GM18867 (cell line): ENCODE results near the gene FTO.
"Not testable (repeated sequence)": the region's sequence is repeated elsewhere in the genome, so short reads cannot be mapped to it uniquely, and the experiment has no call there.

Experiments
- ATAC-seq: cut with Tn5 transposase; IDR thresholded peaks from one replicate; pipeline ENCODE4 v1.9.1; 2021; ENCODE audit warnings: mild to moderate bottlenecking, moderate library complexity; ENCODE audit not compliant: unreplicated experiment

FTO gene

DNA sequence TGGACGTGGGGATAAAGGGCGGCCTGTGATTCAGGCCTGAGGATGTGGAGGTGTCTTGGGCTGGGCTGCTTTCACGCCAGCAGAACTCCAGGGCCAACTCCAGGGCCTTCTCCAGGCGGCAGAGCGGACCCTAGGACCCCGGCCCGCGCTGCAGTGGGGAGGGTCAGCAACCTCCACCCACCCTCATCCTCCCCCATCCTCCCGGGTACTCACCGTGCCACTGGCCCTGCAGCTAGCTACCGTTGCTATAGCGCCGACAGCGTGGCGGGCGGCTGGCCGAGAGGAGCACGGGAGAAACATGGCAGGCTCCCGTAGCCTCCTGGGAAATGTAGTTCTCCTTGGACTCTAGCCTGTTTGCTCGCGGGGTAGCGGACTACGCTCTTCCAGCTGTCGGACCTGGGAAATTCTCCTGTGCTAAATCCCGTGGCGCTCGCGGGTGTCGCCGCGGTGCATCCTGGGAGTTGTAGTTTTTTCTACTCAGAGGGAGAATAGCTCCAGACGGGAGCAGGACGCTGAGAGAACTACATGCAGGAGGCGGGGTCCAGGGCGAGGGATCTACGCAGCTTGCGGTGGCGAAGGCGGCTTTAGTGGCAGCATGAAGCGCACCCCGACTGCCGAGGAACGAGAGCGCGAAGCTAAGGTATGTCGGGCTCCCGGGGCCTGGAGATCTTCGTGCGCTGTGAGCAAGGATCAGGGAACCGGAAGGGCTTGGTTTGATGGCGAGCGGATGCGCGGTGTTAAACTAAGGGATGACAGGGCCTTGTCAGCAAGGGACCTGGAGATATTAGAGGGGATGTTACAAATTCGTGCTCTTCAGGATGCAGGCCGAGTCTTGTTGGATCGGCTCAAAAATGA lies at the start of gene FTO, which contains the start of gene RPGRIP1L:
Gene FTO (plus strand): TSS at position 567 of the 855 bp plus-strand sequence.
Gene RPGRIP1L (minus strand): TSS at position 270 of the 855 bp plus-strand sequence. CDS start 3,136 bp downstream, outside the sequence.
- ATAC-seq, result peak; percentile 99

- no peak for ATAC-seq
Measured at GRCh38 chr16:53654946-53655345, 49.0 kb upstream of the FTO start.

- ATAC-seq, result no peak
Measured at GRCh38 chr16:53662072-53662471, 41.9 kb upstream of the FTO start.

- peak; percentile 92 for ATAC-seq
Measured at GRCh38 chr16:53664724-53665345, 39.1 kb upstream of the FTO start.

GRCh38 chr16:53666786-53667415 lies 37.1 kb upstream of the FTO start:
- ATAC-seq, result no peak

DNA sequence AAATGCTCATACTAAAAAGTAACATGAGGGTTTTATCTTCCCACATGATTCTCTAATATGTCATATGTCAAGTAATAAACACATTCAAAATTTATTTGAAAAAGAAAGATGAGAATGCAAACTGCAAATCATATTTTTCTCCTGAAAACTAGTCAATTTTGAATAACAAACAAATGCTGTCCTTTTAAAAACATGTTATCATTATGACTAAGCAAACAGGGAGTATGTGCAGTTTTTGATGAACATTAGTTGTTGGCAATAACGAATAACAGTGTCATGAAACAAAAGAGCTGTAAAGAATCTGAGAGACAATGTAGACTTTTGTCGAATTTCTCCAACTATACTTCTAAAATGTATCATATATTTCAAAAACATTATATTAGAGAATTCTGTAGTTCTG lies 35.1 kb upstream of the FTO start:
- no peak for ATAC-seq

- no peak for ATAC-seq
Measured at GRCh38 chr16:53672461-53672860, 31.5 kb upstream of the FTO start.

DNA sequence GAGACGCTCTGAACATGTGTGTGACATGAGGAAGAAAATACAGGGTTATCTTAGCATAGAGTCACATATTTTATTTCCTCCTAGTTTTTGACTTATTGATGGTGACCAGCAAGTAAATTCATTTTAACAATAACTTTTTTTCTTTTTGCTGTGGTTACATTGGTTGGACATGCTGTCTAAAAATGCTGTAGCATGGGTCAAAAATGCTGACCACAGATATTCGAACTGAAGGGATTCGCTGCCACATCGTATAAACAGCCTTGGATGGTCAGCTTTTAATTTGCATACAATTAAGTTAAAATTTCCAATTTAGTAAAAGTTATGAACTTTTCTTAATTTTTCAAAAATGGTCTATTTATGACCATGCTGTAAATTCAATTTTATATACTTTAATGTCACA lies 30.8 kb upstream of the FTO start:
- no peak for ATAC-seq

DNA sequence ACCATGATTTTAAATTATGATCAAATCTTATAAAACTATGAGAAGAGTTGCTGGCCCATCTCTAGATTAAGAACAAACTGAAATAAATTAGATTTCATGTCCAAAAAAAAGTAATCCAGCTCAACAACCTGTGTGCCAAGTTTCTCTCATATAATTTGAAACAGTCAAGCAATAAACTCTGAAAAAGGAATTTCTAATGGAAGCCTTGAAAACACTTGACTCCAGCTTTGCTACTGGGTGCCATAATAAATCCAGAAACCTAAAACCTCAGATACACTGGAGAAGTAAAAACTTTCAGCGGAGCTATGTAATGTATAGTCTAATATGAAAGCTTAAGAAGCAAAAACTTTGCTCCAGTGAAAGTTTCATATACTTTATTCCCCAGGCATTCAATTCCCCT lies 25.8 kb upstream of the FTO start:
- no peak for ATAC-seq

DNA sequence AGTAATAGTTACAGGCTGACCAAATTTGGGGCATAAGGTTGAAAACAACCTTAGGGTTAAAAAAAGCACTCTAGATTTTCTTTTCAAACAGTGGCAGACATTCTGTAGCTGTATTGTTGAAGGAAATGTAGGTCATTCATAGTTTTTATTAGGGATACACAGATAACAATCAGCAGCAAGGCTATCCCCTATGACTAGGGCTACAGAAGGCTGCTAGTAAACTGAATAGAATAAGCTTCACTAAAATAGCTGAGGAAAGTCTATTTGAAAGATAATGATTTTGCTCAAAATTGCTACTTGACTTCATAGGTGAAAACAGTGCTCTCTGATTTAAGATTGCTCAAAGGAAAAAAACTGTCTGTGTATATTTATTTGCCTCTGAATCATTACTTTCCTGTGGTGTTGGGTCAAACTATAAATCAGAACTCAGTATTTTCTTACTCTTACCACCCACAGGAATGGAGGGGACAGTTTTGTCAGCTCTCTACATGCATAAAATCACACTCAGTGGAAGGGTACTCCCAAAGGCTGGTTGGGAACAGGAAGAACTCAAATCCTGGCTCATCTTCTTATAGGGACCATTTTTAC lies 25.1 kb upstream of the FTO start:
- ATAC-seq, result no peak

- ATAC-seq, result no peak
Measured at GRCh38 chr16:53680756-53681155, 23.2 kb upstream of the FTO start.

- ATAC-seq, result no peak
Measured at GRCh38 chr16:53681354-53681753, 22.6 kb upstream of the FTO start.

DNA sequence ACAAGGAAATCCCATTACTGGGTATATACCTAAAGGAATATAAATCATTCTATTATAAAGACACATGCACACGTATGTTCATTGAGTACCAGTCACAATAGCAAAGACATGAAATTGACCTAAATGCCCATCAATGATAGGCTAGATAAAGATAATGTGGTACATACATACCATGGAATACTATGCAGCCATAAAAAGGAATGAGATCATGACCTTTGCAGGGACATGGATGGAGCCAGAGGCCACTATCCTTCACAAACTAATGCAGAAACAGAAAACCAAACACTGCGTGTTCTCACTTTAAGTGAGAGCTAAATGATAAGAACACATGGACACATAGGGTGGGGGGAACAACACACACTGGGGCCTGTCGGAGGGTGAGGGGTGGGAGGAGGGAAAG lies 18.6 kb upstream of the FTO start:
- ATAC-seq, result not testable (repeated sequence)

DNA sequence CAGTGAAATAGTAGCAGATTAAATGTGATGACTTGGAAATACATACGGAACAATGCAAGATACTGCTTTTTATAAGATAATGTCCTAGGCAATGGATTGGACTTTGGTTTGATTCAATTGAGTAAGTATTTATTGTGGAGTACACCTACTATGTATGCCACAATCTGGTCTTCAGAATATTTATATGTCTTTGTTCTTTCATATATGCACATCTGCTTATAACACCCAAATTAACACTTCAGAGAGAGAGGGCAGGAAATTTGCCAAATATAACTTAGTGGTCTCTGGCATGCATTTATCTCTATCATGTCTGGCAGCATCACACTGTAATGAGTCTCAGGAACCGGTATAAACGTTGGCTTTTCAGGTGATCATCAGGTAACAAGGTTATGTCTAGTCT lies 17.2 kb upstream of the FTO start:
- no peak for ATAC-seq

GRCh38 chr16:53689636-53690035 lies 14.3 kb upstream of the FTO start:
- ATAC-seq, result no peak

DNA sequence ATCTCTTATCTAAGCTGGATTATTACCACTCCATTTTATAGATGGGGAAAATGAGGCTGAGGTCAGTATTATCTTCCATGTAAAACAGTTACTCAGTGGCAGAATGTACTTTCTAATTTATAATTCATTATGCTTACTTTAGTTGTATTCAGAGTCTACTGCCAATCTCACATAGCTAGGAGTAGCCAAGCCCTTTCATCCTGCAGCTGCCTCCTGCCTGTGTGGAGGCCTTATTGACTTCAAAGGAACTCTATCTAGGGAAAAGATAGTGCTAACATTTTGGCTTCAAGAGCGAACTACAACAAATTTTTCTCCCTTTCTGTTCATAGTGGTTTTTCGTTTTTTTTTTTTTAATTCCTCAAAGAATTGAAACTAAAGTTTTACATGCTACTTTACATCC lies 13.2 kb upstream of the FTO start:
- ATAC-seq, result no peak

DNA sequence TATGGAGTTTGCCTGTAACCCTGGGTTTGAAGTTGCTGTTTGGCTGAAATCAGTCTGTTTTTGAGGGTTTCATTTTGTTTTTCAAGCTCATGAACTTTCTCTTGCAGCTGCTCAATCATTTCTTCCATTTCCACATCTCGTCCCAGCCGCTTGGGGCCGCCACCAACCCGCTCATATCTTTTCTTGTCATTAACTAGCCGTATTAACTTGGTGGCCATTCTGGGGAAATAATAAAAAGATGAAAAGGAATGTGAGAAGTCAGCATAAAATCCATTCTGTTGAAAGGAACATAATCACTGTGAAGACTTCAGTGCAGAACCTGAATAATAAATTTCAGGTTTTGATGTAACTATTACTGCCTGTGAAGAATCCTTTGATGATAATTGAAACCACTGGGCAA lies 11.8 kb upstream of the FTO start:
- no peak for ATAC-seq

GRCh38 chr16:53693320-53693719 lies 10.6 kb upstream of the FTO start:
- no peak for ATAC-seq

- ATAC-seq, result no peak
Measured at GRCh38 chr16:53695070-53695469, 8.9 kb upstream of the FTO start.

GRCh38 chr16:53698271-53698670 lies 5.7 kb upstream of the FTO start:
- ATAC-seq, result not testable (repeated sequence)

- ATAC-seq, result no peak
Measured at GRCh38 chr16:53704445-53704813, 473 bp downstream of the FTO start.

DNA sequence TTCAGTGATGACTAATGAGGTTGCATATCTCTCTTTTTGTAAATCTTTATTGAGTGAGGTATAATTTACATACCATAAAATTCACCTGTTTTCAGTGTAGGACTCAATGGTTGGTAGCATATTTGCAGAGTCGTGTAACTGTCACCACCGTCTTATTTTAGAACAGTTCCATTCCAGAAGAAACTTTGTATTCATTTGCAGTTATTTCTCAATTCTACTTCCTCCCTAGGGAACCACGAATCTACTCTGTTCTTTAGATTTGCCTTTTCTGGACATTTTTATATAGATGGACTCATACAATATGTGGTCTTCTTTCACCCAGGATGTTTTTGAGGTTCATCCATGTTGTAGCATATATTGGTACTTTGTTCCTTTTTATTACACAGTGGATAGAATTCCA lies 3.7 kb downstream of the FTO start:
- ATAC-seq, result no peak
